ENCODE results near the gene OR51S1. TPM values are rescaled to one million over a fixed set of nuclear protein-coding genes. Genes with fewer than 3 reads are reported as not detected.
"Not testable (repeated sequence)": the region's sequence is repeated elsewhere in the genome, so short reads cannot be mapped to it uniquely, and the experiment has no call there.

OR51S1 gene
- total RNA-seq, 1 donor from 2014 or later: not detected

DNA sequence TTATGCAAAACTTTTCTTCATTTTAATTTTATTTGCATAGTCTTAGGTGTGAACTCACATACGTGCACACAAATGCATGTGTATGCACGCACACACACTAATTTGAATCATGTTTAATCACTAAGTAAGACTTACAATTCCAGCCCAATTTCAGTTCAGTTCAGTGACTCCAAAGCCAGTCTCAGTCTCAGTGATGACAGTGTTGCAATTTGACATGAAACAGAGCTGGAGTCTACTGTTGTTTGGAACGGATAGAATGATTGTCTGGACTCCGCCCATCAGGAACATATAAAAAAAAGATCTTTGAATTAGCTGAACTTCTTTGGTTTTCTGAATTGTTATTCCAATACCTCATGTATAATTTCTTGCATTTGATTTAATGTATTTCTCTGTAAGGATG, 14.9 kb upstream of the OR51S1 start:
- no peak for DNase-seq (ENCODE audit: low read depth, low spot score)
- no peak overlapping the region for H3K27ac Mint-ChIP-seq (ENCODE audit: unreplicated experiment)
- no peaks in the 10 kb centered on the region for H3K36me3 Mint-ChIP-seq (ENCODE audit: low read depth)
- no peak for TF ChIP-seq CTCF (conservative IDR thresholded peaks at IDR 0.05)
- peaks cover 9% of the 10 kb centered on the region for H3K9me3 Mint-ChIP-seq
- peaks cover 2% of the 10 kb centered on the region for H3K27me3 Mint-ChIP-seq (ENCODE audit: low read depth)
- H3K4me3 Mint-ChIP-seq: no peak overlapping the region
- no peaks in the 10 kb centered on the region for H3K4me1 Mint-ChIP-seq

DNA sequence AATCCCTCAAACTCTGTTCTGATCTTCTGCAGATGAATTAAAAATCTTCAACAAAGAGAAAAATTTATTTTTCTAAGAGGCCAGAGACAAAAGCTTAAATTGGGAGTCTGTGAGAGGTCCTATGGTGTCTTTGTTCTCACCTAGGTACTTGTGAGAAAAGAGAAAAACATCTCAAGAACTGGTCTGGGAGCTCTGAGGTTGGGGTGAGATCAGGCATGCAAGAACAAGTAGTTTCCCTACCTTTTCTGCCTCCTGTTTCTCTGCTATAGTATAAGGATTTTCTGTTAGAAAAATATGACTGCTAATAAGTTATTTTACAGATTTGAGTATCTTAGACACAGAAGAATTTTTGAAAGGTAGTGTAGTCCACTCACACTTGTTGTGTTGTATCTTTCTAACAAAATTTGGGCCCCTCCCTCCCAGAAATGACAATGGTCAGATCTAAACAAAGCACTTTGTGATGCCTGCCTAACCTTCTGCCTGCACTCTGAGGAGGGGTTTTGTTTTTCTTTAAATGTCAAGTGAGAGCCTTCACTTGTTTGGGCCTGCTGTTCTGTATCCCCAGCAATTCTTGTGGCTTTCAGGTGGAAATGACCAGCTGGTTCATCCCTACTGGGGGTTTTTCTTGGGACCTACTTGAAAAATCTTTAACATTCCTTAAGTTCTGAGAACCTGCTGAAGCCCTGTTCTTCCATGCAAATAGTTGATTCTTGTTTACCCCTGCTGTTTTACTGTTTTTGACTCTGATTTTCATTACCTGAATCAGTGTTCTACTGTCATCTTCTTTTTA, 13.6 kb upstream of the OR51S1 start:
- Mint-ChIP-seq H3K4me1 (no peaks in the 10 kb centered on the region), H3K9me3 (peaks cover 9% of the 10 kb centered on the region), H3K27me3 (ENCODE audit: low read depth) (peaks cover 12% of the 10 kb centered on the region), H3K36me3 (ENCODE audit: low read depth) (no peaks in the 10 kb centered on the region), H3K4me3 (no peak overlapping the region), H3K27ac (ENCODE audit: unreplicated experiment) (no peak overlapping the region)
- no peak for DNase-seq (ENCODE audit: low read depth, low spot score)
- no peak for TF ChIP-seq CTCF (conservative IDR thresholded peaks at IDR 0.05)

GRCh38 chr11:4854286-4854685, 5.3 kb upstream of the OR51S1 start:
- not testable (repeated sequence) for DNase-seq (ENCODE audit: low read depth, low spot score); H3K27ac Mint-ChIP-seq (ENCODE audit: unreplicated experiment); H3K4me3 Mint-ChIP-seq; H3K4me1 Mint-ChIP-seq; H3K36me3 Mint-ChIP-seq (ENCODE audit: low read depth); H3K9me3 Mint-ChIP-seq
- peaks cover 19% of the 10 kb centered on the region for H3K27me3 Mint-ChIP-seq (ENCODE audit: low read depth)

- no peak overlapping the region for H3K27ac Mint-ChIP-seq (ENCODE audit: unreplicated experiment)
- H3K9me3 Mint-ChIP-seq: peaks cover 4% of the 10 kb centered on the region
- TF ChIP-seq CTCF (conservative IDR thresholded peaks at IDR 0.05): no peak
- H3K4me1 Mint-ChIP-seq: no peaks in the 10 kb centered on the region
- H3K36me3 Mint-ChIP-seq (ENCODE audit: low read depth): no peaks in the 10 kb centered on the region
- peaks cover 9% of the 10 kb centered on the region for H3K27me3 Mint-ChIP-seq (ENCODE audit: low read depth)
- DNase-seq (ENCODE audit: low read depth, low spot score): no peak
- H3K4me3 Mint-ChIP-seq: no peak overlapping the region
Measured at GRCh38 chr11:4851033-4851432, 2.0 kb upstream of the OR51S1 start.

GRCh38 chr11:4839851-4840549, 9.0 kb downstream of the OR51S1 start:
- no peak for DNase-seq (ENCODE audit: low read depth, low spot score)
- no peak for TF ChIP-seq CTCF (conservative IDR thresholded peaks at IDR 0.05)
- H3K27ac Mint-ChIP-seq (ENCODE audit: unreplicated experiment): no peak overlapping the region
- no peaks in the 10 kb centered on the region for H3K27me3 Mint-ChIP-seq (ENCODE audit: low read depth)
- H3K4me3 Mint-ChIP-seq: no peak overlapping the region
- no peaks in the 10 kb centered on the region for H3K4me1 Mint-ChIP-seq
- H3K9me3 Mint-ChIP-seq: no peaks in the 10 kb centered on the region
- no peaks in the 10 kb centered on the region for H3K36me3 Mint-ChIP-seq (ENCODE audit: low read depth)

GRCh38 chr11:4830909-4831308, 18.1 kb downstream of the OR51S1 start:
- no peaks in the 10 kb centered on the region for H3K36me3 Mint-ChIP-seq (ENCODE audit: low read depth)
- no peak overlapping the region for H3K4me3 Mint-ChIP-seq
- no peak for TF ChIP-seq CTCF (conservative IDR thresholded peaks at IDR 0.05)
- H3K27ac Mint-ChIP-seq (ENCODE audit: unreplicated experiment): no peak overlapping the region
- H3K27me3 Mint-ChIP-seq (ENCODE audit: low read depth): no peaks in the 10 kb centered on the region
- DNase-seq (ENCODE audit: low read depth, low spot score): no peak
- H3K9me3 Mint-ChIP-seq: no peaks in the 10 kb centered on the region
- H3K4me1 Mint-ChIP-seq: no peaks in the 10 kb centered on the region

Data from neural crest cell (in vitro differentiated cells).